ENCODE results near the gene FGB. TPM values are rescaled to one million over a fixed set of nuclear protein-coding genes. Genes with fewer than 3 reads are reported as not detected.
A peak's percentile ranks its signal among the peaks of the same experiment; 100 is the strongest.

FGB gene
- total and polyA plus RNA-seq, 2 of the 13 experiments (the other 11 are each of a cell fraction or from before 2014, with no cell fraction given): 226 to 784 TPM

DNA sequence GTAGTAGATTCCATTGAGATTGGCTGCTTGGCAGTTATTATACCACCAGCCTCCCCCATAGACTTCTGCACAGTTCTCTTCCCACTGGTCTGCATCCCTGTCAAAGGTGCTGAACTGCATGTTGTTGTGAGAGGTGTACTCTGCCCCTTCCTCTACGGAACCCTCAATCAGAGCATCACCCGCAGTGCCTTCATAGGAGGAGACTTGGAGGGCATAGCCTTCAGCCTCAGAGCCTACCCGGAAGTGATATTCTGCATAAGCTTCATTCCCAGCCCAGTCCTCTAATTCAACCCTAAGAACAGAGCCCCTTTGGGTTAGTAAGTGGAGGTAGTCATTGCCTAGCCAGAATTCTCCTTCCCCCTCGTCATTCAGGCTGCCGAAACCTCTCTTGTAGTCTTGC is 21.4 kb downstream of the FGB start (continued):
- TF ChIP-seq MIER3 (CRISPR knock-in tag; IDR thresholded peaks at IDR 0.05; ENCODE audit: borderline replicate concordance) (no peak), HNF4G (IDR thresholded peaks at IDR 0.05; ENCODE audit: borderline replicate concordance, low read depth, low read length) (no peak), HNF4G (CRISPR knock-in tag; IDR thresholded peaks at IDR 0.05; ENCODE audit: borderline replicate concordance, low read depth) (no peak), ZNF430 (CRISPR knock-in tag; IDR thresholded peaks at IDR 0.05) (no peak), MIXL1 (CRISPR knock-in tag; IDR thresholded peaks at IDR 0.05) (no peak), ETV5 (CRISPR knock-in tag; IDR thresholded peaks at IDR 0.05; ENCODE audit: borderline replicate concordance) (no peak), IKZF1 (IDR thresholded peaks at IDR 0.05) (no peak), ZKSCAN1 (IDR thresholded peaks at IDR 0.05; ENCODE audit: low read length) (no peak), ZSCAN9 (CRISPR knock-in tag; IDR thresholded peaks at IDR 0.05; ENCODE audit: borderline replicate concordance) (no peak), JUN (CRISPR knock-in tag; IDR thresholded peaks at IDR 0.05) (no peak), PHF5A (CRISPR knock-in tag; IDR thresholded peaks at IDR 0.05; ENCODE audit: low read depth, unreplicated experiment) (peak; percentile 43)
- TF ChIP-seq, protein P1, sequence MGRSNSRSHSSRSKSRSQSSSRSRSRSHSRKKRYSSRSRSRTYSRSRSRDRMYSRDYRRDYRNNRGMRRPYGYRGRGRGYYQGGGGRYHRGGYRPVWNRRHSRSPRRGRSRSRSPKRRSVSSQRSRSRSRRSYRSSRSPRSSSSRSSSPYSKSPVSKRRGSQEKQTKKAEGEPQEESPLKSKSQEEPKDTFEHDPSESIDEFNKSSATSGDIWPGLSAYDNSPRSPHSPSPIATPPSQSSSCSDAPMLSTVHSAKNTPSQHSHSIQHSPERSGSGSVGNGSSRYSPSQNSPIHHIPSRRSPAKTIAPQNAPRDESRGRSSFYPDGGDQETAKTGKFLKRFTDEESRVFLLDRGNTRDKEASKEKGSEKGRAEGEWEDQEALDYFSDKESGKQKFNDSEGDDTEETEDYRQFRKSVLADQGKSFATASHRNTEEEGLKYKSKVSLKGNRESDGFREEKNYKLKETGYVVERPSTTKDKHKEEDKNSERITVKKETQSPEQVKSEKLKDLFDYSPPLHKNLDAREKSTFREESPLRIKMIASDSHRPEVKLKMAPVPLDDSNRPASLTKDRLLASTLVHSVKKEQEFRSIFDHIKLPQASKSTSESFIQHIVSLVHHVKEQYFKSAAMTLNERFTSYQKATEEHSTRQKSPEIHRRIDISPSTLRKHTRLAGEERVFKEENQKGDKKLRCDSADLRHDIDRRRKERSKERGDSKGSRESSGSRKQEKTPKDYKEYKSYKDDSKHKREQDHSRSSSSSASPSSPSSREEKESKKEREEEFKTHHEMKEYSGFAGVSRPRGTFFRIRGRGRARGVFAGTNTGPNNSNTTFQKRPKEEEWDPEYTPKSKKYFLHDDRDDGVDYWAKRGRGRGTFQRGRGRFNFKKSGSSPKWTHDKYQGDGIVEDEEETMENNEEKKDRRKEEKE (IDR thresholded peaks at IDR 0.05): no peak
- TF ChIP-seq, protein P2, sequence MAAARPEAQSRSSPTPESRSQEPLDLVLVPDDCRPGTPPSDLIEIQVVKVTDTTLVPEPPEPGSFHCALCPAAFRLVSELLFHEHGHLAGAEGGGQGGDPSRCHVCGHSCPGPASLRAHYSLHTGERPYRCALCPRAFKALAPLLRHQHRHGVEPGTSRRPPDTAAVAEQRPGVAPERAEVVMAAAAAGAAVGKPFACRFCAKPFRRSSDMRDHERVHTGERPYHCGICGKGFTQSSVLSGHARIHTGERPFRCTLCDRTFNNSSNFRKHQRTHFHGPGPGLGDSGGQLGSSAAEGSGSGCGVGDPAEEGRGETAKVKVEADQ (CRISPR knock-in tag; IDR thresholded peaks at IDR 0.05; ENCODE audit: borderline replicate concordance): no peak
- TF ChIP-seq, protein P3, sequence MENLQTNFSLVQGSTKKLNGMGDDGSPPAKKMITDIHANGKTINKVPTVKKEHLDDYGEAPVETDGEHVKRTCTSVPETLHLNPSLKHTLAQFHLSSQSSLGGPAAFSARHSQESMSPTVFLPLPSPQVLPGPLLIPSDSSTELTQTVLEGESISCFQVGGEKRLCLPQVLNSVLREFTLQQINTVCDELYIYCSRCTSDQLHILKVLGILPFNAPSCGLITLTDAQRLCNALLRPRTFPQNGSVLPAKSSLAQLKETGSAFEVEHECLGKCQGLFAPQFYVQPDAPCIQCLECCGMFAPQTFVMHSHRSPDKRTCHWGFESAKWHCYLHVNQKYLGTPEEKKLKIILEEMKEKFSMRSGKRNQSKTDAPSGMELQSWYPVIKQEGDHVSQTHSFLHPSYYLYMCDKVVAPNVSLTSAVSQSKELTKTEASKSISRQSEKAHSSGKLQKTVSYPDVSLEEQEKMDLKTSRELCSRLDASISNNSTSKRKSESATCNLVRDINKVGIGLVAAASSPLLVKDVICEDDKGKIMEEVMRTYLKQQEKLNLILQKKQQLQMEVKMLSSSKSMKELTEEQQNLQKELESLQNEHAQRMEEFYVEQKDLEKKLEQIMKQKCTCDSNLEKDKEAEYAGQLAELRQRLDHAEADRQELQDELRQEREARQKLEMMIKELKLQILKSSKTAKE (CRISPR knock-in tag; IDR thresholded peaks at IDR 0.05; ENCODE audit: borderline replicate concordance): no peak
- TF ChIP-seq, protein P4, sequence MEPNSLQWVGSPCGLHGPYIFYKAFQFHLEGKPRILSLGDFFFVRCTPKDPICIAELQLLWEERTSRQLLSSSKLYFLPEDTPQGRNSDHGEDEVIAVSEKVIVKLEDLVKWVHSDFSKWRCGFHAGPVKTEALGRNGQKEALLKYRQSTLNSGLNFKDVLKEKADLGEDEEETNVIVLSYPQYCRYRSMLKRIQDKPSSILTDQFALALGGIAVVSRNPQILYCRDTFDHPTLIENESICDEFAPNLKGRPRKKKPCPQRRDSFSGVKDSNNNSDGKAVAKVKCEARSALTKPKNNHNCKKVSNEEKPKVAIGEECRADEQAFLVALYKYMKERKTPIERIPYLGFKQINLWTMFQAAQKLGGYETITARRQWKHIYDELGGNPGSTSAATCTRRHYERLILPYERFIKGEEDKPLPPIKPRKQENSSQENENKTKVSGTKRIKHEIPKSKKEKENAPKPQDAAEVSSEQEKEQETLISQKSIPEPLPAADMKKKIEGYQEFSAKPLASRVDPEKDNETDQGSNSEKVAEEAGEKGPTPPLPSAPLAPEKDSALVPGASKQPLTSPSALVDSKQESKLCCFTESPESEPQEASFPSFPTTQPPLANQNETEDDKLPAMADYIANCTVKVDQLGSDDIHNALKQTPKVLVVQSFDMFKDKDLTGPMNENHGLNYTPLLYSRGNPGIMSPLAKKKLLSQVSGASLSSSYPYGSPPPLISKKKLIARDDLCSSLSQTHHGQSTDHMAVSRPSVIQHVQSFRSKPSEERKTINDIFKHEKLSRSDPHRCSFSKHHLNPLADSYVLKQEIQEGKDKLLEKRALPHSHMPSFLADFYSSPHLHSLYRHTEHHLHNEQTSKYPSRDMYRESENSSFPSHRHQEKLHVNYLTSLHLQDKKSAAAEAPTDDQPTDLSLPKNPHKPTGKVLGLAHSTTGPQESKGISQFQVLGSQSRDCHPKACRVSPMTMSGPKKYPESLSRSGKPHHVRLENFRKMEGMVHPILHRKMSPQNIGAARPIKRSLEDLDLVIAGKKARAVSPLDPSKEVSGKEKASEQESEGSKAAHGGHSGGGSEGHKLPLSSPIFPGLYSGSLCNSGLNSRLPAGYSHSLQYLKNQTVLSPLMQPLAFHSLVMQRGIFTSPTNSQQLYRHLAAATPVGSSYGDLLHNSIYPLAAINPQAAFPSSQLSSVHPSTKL (CRISPR knock-in tag; IDR thresholded peaks at IDR 0.05): 0 out of 2 replicates have a peak, but pooled peaks have one; percentile 15
- TF ChIP-seq, protein P5, sequence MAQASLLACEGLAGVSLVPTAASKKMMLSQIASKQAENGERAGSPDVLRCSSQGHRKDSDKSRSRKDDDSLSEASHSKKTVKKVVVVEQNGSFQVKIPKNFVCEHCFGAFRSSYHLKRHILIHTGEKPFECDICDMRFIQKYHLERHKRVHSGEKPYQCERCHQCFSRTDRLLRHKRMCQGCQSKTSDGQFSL (CRISPR knock-in tag; IDR thresholded peaks at IDR 0.05): no peak
- TF ChIP-seq, protein P6, sequence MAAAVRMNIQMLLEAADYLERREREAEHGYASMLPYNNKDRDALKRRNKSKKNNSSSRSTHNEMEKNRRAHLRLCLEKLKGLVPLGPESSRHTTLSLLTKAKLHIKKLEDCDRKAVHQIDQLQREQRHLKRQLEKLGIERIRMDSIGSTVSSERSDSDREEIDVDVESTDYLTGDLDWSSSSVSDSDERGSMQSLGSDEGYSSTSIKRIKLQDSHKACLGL (CRISPR knock-in tag; IDR thresholded peaks at IDR 0.05): no peak
- TF ChIP-seq, protein P7, sequence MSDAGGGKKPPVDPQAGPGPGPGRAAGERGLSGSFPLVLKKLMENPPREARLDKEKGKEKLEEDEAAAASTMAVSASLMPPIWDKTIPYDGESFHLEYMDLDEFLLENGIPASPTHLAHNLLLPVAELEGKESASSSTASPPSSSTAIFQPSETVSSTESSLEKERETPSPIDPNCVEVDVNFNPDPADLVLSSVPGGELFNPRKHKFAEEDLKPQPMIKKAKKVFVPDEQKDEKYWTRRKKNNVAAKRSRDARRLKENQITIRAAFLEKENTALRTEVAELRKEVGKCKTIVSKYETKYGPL (CRISPR knock-in tag; IDR thresholded peaks at IDR 0.05): no peak
